Neuron (in vitro differentiated cells): ENCODE results near the gene ZBTB43.
"Not testable (repeated sequence)": the region's sequence is repeated elsewhere in the genome, so short reads cannot be mapped to it uniquely, and the experiment has no call there.

Source experiments
- H2AFZ ChIP-seq: one replicate; pipeline ENCODE4 v1.6.1; 2013; ENCODE audit warnings: low read depth, mild to moderate bottlenecking, inconsistent platforms, low read length, moderate library complexity
- H3K27me3 ChIP-seq: one replicate; pipeline ENCODE4 v1.6.1; 2013; ENCODE audit warnings: low read length; ENCODE audit not compliant: insufficient read depth
- H3K36me3 ChIP-seq: one replicate; pipeline ENCODE4 v1.6.1; 2013; ENCODE audit warnings: low read length; ENCODE audit not compliant: insufficient read depth
- H3K4me1 ChIP-seq: one replicate; pipeline ENCODE4 v1.6.1; 2013; ENCODE audit warnings: low read length; ENCODE audit not compliant: insufficient read depth
- H3K4me3 ChIP-seq: 2 replicates; pipeline ENCODE4 v1.5.1; 2013; ENCODE audit warnings: mild to moderate bottlenecking, low read length, moderate library complexity
- H3K9me3 ChIP-seq: one replicate; pipeline ENCODE4 v1.6.1; 2013; ENCODE audit warnings: low read length

ZBTB43 gene

DNA sequence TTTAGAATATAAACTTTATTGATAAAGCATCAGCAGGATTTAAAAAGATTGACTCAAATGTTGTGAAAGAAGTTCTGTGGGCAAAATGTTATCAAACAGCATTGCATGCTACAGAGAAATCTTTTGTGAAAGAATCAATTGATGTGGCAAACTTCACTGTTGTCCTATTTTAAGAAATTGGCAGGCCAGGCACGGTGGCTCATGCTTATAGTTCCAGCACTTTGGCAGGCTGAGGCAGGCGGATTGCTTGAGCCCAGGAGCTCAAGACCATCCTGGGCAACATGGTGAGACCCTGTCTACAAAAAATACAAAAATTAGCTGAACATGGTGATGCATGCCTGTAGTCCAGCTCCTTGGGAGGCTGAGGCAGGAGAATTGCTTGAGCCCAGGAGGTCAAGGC, 17.4 kb downstream of the ZBTB43 start:
- Histone ChIP-seq H3K27me3 (no peaks in the 10 kb centered on the region), H2AFZ (no peak overlapping the region), H3K4me3 (no peak overlapping the region), H3K36me3 (peaks cover 19% of the 10 kb centered on the region), H3K9me3 (peaks cover 22% of the 10 kb centered on the region), H3K4me1 (no peaks in the 10 kb centered on the region)

DNA sequence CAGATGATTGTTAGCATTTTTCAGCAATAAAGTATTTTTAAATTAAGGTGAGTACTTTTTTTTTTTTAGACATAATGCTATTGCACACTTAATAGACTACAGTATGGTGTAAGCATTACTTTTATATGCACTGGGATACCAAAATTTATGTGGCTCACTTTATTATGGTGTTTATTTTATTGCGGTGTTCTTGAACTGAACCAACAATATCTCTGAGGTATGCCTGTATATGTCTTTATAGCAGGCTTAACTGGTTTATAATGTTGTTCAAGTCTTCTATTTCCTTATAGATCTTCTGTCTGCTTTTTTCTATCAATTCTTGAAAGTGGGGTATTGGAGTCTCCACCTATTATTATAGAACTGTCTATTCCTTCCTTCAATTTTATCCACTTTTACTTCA, 18.0 kb downstream of the ZBTB43 start:
- Histone ChIP-seq H3K27me3 (no peaks in the 10 kb centered on the region), H3K9me3 (peaks cover 23% of the 10 kb centered on the region), H2AFZ (no peak overlapping the region), H3K36me3 (peaks cover 20% of the 10 kb centered on the region), H3K4me3 (no peak overlapping the region), H3K4me1 (no peaks in the 10 kb centered on the region)

DNA sequence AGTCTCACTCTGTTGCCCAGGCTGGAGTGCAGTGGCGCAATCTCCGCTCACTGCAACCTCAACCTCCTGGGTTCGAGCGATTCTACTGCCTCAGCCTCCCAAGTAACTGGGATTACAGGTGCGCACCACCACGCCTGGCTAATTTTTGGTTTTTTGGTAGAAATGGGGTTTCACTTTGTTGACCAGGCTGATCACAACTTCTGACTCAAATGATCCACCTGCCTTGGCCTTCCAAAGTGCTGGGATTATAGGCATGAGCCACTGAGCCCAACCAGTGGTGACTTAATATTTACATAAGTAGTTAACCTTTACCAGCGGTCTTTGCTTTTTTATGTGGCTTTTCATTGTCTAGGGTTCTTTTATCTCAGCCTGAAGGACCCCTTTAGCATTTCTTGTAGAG, 19.2 kb downstream of the ZBTB43 start:
- not testable (repeated sequence) for H3K4me3 ChIP-seq, H2AFZ ChIP-seq, H3K27me3 ChIP-seq, H3K4me1 ChIP-seq
- Histone ChIP-seq H3K36me3 (peaks cover 18% of the 10 kb centered on the region), H3K9me3 (peaks cover 16% of the 10 kb centered on the region)

DNA sequence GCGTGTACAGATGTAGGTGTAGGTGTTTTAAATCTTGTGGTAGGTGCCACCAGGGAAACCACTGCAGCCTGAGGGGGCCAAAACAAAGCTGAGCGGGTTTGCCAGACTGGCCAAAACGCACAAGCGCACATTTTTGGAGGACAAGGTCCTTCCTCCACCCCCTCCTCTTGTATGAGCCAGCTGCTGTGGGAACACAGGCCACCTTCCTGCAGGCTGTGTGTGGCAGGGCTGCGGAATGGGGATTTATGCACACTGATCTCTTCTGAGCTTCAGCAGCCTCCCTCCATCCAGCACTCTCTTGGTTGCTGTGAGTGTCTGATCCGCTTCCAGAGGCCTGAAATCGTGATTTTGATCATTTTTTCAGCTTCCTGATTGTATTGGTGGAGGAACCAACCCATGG, 22.4 kb downstream of the ZBTB43 start:
- H3K9me3 ChIP-seq: peaks cover 1% of the 10 kb centered on the region
- peaks cover 20% of the 10 kb centered on the region for H3K36me3 ChIP-seq
- H2AFZ ChIP-seq: no peak overlapping the region
- no peaks in the 10 kb centered on the region for H3K27me3 ChIP-seq
- H3K4me1 ChIP-seq: no peaks in the 10 kb centered on the region
- H3K4me3 ChIP-seq: no peak overlapping the region

DNA sequence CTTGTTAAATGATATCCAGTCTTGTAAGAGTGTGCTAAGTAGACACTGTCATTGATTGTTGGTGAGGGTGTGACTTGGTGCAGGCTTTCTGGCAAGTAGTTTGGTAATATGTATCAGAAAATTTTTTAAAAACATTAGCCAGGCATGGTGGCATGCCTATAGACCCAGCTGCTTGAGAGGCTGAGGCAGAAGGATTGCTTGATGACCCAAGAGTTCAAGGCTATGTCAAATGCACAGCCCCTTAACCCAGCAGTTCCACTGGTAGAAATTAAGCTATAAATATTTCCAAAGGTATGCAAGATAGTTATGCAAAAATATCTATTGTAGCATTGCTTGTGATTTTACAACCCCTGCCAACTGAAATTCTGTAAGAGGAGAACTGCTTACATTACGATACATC, 24.2 kb downstream of the ZBTB43 start:
- H3K36me3 ChIP-seq: peaks cover 32% of the 10 kb centered on the region
- H3K27me3 ChIP-seq: no peaks in the 10 kb centered on the region
- peaks cover 6% of the 10 kb centered on the region for H3K9me3 ChIP-seq
- no peak overlapping the region for H2AFZ ChIP-seq
- no peak overlapping the region for H3K4me3 ChIP-seq
- H3K4me1 ChIP-seq: no peaks in the 10 kb centered on the region

DNA sequence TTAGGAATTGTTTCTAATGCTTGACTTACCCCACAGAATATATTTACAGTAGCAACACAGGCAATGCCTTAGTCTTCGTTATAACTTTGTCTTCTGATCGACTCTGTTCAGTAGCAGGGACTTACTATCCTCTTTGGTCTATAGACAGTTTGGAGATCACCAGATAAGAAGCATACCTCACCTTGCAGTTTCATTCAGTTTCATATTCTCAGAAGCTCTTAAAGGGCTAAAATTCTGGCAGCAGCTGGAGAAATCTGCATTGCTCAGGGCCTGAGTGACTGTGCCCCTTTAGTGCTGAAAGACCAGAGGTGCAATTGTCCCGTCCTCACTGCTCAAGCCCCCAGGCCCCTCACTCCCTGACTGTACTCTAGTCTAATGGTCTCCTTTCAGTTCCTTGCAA, 26.0 kb downstream of the ZBTB43 start:
- Histone ChIP-seq H3K36me3 (peaks cover 47% of the 10 kb centered on the region), H3K27me3 (no peaks in the 10 kb centered on the region), H3K4me1 (no peaks in the 10 kb centered on the region), H3K4me3 (no peak overlapping the region), H3K9me3 (peaks cover 6% of the 10 kb centered on the region), H2AFZ (no peak overlapping the region)

DNA sequence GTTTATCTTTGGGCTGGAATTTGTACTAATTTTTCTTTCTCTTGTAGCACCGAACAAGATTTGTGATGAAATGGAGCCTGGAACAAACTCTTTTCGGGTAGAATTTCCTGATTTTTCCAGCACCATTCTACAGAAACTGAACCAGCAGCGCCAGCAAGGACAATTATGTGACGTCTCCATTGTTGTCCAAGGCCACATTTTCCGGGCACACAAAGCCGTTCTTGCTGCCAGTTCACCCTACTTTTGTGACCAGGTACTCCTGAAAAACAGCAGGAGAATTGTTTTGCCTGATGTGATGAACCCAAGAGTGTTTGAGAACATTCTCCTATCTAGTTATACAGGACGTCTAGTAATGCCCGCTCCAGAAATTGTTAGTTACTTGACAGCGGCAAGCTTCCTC, 27.6 kb downstream of the ZBTB43 start:
- H2AFZ ChIP-seq: no peak overlapping the region
- H3K4me3 ChIP-seq: no peak overlapping the region
- peaks cover 4% of the 10 kb centered on the region for H3K9me3 ChIP-seq
- no peaks in the 10 kb centered on the region for H3K27me3 ChIP-seq
- H3K4me1 ChIP-seq: no peaks in the 10 kb centered on the region
- H3K36me3 ChIP-seq: peaks cover 51% of the 10 kb centered on the region

DNA sequence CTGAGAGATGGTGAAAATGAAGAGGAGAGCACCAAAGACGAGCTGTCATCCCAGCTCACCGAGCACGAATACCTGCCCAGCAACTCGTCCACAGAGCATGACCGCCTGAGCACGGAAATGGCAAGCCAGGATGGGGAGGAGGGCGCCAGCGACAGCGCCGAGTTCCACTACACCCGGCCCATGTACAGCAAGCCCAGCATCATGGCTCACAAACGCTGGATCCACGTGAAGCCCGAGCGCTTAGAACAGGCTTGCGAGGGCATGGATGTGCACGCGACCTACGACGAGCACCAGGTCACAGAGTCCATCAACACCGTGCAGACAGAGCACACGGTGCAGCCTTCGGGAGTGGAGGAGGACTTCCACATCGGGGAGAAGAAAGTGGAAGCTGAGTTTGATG, 28.2 kb downstream of the ZBTB43 start:
- Histone ChIP-seq H3K9me3 (peaks cover 4% of the 10 kb centered on the region), H3K27me3 (no peaks in the 10 kb centered on the region), H3K4me3 (no peak overlapping the region), H2AFZ (no peak overlapping the region), H3K36me3 (peaks cover 52% of the 10 kb centered on the region), H3K4me1 (no peaks in the 10 kb centered on the region)

DNA sequence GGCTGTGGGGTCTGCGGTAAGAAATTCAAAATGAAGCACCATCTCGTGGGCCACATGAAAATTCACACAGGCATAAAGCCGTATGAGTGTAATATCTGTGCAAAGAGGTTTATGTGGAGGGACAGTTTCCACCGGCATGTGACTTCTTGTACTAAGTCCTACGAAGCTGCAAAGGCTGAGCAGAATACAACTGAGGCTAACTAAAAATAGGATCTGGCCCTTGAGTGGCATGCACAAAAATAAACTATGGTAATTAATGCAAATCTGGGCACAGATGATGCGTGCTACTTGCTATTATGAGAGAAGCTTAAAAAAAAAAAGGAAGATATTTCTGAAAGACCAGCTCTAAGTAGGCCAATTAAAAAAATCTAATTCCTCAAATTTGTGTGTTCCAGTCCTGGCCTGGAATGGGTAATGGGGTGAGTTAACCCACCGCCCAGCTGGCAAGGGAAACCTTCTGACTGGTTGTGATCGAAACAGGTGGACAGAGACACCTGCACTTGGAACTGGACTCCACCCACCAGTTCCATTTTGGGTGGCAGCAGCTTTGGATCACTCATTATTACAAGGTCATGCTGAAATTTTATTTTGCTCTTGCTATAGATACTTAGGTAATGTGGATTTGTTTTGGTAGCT, 29.0 kb downstream of the ZBTB43 start:
- Histone ChIP-seq H3K4me3 (no peak overlapping the region), H2AFZ (no peak overlapping the region), H3K9me3 (peaks cover 4% of the 10 kb centered on the region), H3K27me3 (no peaks in the 10 kb centered on the region), H3K36me3 (peaks cover 60% of the 10 kb centered on the region), H3K4me1 (no peaks in the 10 kb centered on the region)

DNA sequence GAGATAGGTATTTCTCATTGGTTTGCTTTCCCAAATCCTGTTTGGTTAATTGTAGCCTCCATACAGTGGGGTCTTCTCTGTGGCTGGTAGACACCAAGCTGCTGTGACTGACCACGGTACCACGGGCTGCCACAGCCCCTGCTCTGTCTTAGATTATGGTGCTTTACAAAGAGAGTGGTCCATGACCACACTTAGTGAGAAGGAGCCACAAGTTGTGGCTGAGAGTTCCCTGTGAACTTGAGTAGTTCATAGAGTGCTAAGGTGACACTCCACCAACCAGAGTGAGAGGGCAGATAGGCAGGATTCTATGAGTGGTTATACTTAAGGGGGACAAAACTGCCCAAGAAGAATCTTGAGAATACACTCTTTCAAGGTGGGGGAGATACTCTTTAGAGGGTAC, 29.8 kb downstream of the ZBTB43 start:
- Histone ChIP-seq H3K36me3 (peaks cover 61% of the 10 kb centered on the region), H3K4me3 (no peak overlapping the region), H3K9me3 (peaks cover 4% of the 10 kb centered on the region), H3K27me3 (no peaks in the 10 kb centered on the region), H2AFZ (no peak overlapping the region), H3K4me1 (no peaks in the 10 kb centered on the region)

DNA sequence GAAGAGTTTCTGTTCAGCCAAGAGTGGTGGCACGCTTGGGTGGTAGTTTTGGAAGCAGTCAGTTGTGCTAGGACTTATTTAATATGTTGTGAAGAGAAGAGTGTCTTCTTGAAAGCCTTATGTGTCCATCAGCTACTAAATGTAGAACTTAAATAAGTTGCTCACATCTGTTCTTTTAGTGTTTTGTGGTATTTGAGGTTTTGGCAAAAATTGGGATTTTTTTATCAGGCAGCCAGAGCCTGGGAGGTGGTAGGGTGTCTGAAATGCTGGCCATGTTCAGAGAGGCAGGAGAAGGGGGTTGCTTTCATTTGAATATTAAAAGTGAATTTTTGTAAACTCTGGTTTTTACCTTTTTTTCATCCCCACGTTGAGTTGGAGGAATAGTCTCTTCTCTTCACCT, 31.4 kb downstream of the ZBTB43 start:
- H3K9me3 ChIP-seq: peaks cover 4% of the 10 kb centered on the region
- H3K27me3 ChIP-seq: no peaks in the 10 kb centered on the region
- no peaks in the 10 kb centered on the region for H3K4me1 ChIP-seq
- H3K4me3 ChIP-seq: no peak overlapping the region
- H3K36me3 ChIP-seq: peaks cover 56% of the 10 kb centered on the region
- H2AFZ ChIP-seq: no peak overlapping the region

DNA sequence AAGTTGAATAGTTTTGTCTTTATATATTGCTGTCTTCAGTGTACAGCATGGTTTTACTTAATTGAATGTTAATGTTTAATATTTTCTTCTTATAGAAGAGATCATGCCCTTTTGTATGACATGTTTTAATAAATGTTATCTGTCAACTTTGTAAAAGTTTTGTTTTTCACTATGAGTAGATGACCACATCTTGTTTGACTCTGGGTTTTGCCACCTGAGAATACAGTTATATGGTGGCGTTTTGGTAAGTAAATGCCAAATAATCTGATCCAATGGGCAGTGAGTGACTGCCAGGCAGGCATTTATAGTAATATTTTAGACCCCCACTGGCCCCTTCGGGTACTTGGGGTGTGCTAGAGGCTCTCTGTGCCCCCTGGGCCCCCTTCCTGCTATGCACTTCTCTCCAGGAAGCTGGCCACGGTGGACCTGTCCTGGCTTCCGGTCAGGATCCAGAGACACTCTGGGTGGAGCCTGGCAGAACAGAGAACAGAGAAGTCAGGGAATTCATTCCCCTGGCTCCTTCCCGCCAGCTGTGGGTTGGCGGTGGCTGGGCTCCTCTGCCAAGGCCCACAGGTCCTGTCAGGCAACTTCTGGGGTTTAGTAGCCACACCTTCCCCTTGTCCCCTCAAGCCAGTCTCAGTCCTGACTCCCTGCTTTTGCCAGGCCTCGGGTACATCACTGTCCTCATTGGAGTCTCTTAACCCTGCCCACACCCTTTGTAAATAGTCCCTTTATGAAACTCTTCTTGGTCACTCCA, 33.4 kb downstream of the ZBTB43 start:
- Histone ChIP-seq H2AFZ (no peak overlapping the region), H3K4me1 (no peaks in the 10 kb centered on the region), H3K27me3 (no peaks in the 10 kb centered on the region), H3K9me3 (peaks cover under 1% of the 10 kb centered on the region), H3K4me3 (no peak overlapping the region), H3K36me3 (peaks cover 42% of the 10 kb centered on the region)

DNA sequence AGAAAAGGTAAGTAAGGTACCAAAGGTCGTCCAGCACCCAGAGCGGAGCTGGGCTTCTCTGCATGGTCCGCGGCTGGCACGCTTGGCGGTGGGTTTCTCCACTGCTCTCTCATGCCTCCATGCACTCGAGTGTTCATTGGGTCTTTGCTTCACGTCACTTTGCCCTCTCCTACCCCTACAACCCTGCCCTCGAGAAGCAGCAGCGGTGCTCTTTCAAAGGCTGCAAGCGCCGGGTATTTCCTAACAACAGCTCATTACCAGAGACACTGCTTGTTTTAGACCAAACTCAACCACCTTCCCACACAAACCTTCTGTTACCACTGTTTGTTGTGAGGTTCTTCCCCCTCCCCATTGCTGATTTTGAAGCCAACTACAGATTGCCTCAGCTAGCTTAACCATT, 34.1 kb downstream of the ZBTB43 start:
- H3K9me3 ChIP-seq: no peaks in the 10 kb centered on the region
- H3K4me3 ChIP-seq: no peak overlapping the region
- H3K36me3 ChIP-seq: peaks cover 36% of the 10 kb centered on the region
- no peaks in the 10 kb centered on the region for H3K27me3 ChIP-seq
- H3K4me1 ChIP-seq: no peaks in the 10 kb centered on the region
- no peak overlapping the region for H2AFZ ChIP-seq

DNA sequence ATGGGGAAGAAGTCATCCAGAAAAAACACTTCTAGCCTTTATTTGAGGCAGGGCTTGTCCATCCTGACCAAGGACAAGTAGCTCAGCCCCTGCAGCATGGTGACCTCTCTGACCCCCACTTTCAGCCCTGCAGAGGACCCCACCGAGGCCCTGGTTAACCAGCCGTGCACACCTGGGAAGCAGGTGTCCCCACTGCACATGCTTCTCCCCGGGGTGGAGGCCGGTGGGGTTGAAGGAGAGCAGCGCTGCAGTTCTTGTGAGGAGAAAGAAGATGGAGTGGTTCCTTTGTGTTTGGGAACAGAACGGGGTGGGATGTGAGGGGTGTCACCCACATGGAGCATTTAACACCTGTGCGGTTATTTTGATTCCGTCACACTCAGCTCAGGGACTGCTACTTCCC, 34.5 kb downstream of the ZBTB43 start:
- Histone ChIP-seq H3K27me3 (no peaks in the 10 kb centered on the region), H2AFZ (no peak overlapping the region), H3K4me3 (no peak overlapping the region), H3K9me3 (no peaks in the 10 kb centered on the region), H3K4me1 (no peaks in the 10 kb centered on the region), H3K36me3 (peaks cover 32% of the 10 kb centered on the region)
